GM12865 (cell line): ENCODE measurements around the gene YIPF1.

Source experiments
- DNase-seq: peaks from one replicate; pipeline ENCODE4 v3.0.0; 2010; ENCODE audit warnings: low read depth
- H3K4me3 ChIP-seq: 2 replicates; pipeline ENCODE4 v1.5.1; 2011; ENCODE audit warnings: mild to moderate bottlenecking, low read depth, low read length, control low read depth
- TF ChIP-seq, protein P1 (sequence below): IDR thresholded peaks from 2 replicates; pipeline ENCODE4 v1.5.1; 2011; ENCODE audit warnings: low read length, control low read depth, low read depth, inconsistent platforms; ENCODE audit not compliant: insufficient read depth; ENCODE audit errors: missing control alignments

Gene YIPF1

GRCh38 chr1:53929246-53929960 is 39.8 kb upstream of the YIPF1 start:
- DNase-seq = no peak
- no peak overlapping the region for H3K4me3 ChIP-seq
- TF ChIP-seq, protein P1, sequence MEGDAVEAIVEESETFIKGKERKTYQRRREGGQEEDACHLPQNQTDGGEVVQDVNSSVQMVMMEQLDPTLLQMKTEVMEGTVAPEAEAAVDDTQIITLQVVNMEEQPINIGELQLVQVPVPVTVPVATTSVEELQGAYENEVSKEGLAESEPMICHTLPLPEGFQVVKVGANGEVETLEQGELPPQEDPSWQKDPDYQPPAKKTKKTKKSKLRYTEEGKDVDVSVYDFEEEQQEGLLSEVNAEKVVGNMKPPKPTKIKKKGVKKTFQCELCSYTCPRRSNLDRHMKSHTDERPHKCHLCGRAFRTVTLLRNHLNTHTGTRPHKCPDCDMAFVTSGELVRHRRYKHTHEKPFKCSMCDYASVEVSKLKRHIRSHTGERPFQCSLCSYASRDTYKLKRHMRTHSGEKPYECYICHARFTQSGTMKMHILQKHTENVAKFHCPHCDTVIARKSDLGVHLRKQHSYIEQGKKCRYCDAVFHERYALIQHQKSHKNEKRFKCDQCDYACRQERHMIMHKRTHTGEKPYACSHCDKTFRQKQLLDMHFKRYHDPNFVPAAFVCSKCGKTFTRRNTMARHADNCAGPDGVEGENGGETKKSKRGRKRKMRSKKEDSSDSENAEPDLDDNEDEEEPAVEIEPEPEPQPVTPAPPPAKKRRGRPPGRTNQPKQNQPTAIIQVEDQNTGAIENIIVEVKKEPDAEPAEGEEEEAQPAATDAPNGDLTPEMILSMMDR = no peak

DNA sequence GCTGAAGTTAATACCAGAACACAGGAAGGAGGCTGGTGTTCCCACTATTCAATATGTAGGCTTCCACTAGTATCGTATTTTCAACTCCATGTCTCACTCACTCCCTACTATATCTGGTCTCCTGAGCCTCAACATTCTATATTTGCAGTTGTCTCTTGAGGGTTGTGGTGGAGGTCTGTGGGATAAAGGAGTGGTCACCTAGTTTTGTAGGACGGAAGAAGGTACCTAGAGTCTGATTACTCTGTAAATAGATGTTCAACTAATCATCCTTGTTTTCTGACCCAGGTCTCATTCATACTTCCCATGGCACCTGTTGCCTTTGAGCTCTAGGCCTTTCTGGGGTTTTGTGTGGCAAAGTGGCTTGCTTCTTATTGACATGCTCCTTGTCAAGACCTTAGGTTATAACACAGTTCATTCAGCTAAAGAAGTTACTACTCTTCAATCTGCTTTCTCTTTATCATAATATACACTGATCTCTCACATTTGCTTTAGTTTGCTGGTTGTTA is 37.8 kb upstream of the YIPF1 start:
- no peak for DNase-seq
- TF ChIP-seq, protein P1 = no peak
- no peak overlapping the region for H3K4me3 ChIP-seq

DNA sequence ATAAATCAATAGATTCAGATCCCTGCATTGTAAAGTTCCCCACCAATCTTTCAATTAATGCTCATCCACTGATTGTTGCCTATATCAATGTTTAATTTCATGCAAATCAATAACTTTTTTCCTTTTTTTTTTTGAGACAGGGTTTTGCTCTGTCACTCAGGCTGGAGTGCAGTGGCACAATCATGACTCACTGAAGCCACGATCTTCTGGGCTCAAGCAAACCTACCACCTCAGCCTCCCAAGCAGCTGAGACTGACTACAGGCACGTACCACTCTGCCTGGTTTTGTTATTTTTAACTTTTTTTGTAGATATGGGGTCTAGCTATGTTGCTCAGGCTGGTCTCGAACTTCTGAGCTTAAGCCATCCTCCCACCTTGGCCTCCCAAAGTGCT is 30.1 kb upstream of the YIPF1 start:
- no peak for DNase-seq
- H3K4me3 ChIP-seq = no peak overlapping the region
- TF ChIP-seq, protein P1 = no peak

GRCh38 chr1:53918343-53918742 is 28.7 kb upstream of the YIPF1 start:
- TF ChIP-seq, protein P1 = no peak
- no peak for DNase-seq
- H3K4me3 ChIP-seq = no peak overlapping the region

- TF ChIP-seq, protein P1 = no peak
- no peak overlapping the region for H3K4me3 ChIP-seq
Measured at GRCh38 chr1:53913352-53914033, 23.9 kb upstream of the YIPF1 start.

DNA sequence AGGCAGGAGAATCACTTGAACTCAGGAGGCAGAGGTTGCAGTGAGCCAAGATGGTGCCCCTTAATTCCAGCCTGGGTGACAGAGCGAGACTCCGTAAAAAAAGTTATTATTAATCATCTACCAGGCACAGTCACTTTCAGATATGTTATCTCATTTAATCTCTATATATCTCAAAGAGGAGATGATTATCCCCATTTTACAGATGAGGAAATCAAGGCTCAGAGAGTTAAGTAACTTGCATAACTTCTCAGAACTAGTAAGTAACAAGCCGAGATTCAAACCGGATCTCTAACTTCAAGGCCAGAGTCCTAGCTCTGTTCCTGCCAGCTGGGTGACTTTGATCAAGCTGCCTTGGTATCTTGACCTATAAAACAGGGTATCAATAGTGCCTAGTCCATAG is 21.8 kb upstream of the YIPF1 start:
- H3K4me3 ChIP-seq = no peak overlapping the region

More at GRCh38 chr1:53913352-53914033, 23.9 kb upstream of the YIPF1 start:
- DNase-seq = no peak

More for the DNA sequence above, 21.8 kb upstream of the YIPF1 start:
- TF ChIP-seq, protein P1 = no peak
- no peak for DNase-seq
